ENCODE measurements around the gene DUS1L.

DNA sequence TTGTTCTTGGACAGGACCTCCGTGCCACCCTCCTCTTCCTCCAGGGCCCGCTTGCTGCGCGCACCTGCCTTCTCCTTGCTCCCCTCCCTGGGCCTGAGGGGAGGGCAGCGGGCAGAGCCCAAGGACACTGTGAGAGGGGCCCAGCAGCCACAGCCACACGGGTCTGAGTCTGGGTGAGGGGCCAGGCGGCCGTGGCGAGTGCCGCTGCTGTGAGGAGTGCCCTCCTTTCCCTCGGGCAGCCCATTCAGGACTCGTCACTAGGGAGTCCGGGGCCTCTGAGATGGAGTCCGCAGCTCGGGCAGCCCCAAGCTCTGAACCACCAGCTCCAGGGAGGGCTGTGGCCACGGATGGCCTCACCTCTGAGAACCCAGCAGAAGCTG is 5.6 kb downstream of the DUS1L start:
- TF ChIP-seq, protein P1, sequence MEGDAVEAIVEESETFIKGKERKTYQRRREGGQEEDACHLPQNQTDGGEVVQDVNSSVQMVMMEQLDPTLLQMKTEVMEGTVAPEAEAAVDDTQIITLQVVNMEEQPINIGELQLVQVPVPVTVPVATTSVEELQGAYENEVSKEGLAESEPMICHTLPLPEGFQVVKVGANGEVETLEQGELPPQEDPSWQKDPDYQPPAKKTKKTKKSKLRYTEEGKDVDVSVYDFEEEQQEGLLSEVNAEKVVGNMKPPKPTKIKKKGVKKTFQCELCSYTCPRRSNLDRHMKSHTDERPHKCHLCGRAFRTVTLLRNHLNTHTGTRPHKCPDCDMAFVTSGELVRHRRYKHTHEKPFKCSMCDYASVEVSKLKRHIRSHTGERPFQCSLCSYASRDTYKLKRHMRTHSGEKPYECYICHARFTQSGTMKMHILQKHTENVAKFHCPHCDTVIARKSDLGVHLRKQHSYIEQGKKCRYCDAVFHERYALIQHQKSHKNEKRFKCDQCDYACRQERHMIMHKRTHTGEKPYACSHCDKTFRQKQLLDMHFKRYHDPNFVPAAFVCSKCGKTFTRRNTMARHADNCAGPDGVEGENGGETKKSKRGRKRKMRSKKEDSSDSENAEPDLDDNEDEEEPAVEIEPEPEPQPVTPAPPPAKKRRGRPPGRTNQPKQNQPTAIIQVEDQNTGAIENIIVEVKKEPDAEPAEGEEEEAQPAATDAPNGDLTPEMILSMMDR (IDR thresholded peaks at IDR 0.05) = no peak
- no peak for TF ChIP-seq POLR2A (IDR thresholded peaks at IDR 0.05)

All from uterus (tissue), 2 donors.